ENCODE measurements around the gene FASTKD1. TPM values are rescaled to one million over a fixed set of nuclear protein-coding genes. Genes with fewer than 3 reads are reported as not detected.
"Not testable (repeated sequence)": the region's sequence is repeated elsewhere in the genome, so short reads cannot be mapped to it uniquely, and the experiment has no call there.

Gene FASTKD1
- polyA plus RNA-seq, 2 of the 4 experiments (the other 2 are of a cell fraction) = 28.1 to 52.9 TPM

GRCh38 chr2:169572189-169572588, 1.5 kb downstream of the FASTKD1 start:
- Histone ChIP-seq H3K9me3 (no peaks in the 10 kb centered on the region), H3K27ac (no peak overlapping the region), H3K4me2 (peak overlapping the region; percentile 95), H3K4me3 (peak overlapping the region; percentile 83; the same call in 2 of the 3 replicates), H3K4me1 (peaks cover 9% of the 10 kb centered on the region)
- no peak for FAIRE-seq
- 11% methylated on average over 1 of the region's 1 CpG for WGBS (ENCODE audit: missing lambda C conversion rate)
- no peak for DNase-seq (ENCODE audit: low read depth in 1 of 2, low spot score in 1 of 2)
- no peak for ATAC-seq
- ChIA-PET CTCF (interaction anchor here (1.2 kb wide), 2 partner anchors 13 to 44 kb away, joined by 3 read pairs; no protein-coding TSS in a partner anchor), POLR2A (no interaction called here)
- TF ChIP-seq, protein P1, sequence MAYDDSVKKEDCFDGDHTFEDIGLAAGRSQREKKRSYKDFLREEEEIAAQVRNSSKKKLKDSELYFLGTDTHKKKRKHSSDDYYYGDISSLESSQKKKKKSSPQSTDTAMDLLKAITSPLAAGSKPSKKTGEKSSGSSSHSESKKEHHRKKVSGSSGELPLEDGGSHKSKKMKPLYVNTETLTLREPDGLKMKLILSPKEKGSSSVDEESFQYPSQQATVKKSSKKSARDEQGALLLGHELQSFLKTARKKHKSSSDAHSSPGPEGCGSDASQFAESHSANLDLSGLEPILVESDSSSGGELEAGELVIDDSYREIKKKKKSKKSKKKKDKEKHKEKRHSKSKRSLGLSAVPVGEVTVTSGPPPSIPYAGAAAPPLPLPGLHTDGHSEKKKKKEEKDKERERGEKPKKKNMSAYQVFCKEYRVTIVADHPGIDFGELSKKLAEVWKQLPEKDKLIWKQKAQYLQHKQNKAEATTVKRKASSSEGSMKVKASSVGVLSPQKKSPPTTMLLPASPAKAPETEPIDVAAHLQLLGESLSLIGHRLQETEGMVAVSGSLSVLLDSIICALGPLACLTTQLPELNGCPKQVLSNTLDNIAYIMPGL (CRISPR knock-in tag; IDR thresholded peaks at IDR 0.05; ENCODE audit: borderline replicate concordance) = no peak
- TF ChIP-seq SREBF2 (IDR thresholded peaks at IDR 0.05) = no peak
- TF ChIP-seq POLR2A (IDR thresholded peaks at IDR 0.05; ENCODE audit: low read length) = no peak
- TF ChIP-seq RFX5 (IDR thresholded peaks at IDR 0.05) = no peak
- TF ChIP-seq CBX8 (IDR thresholded peaks at IDR 0.05) = no peak
- TF ChIP-seq EHMT2 (IDR thresholded peaks at IDR 0.05; ENCODE audit: low read depth) = no peak
- no peak for TF ChIP-seq NR3C1 (IDR thresholded peaks at IDR 0.05)
- TF ChIP-seq, protein P2, sequence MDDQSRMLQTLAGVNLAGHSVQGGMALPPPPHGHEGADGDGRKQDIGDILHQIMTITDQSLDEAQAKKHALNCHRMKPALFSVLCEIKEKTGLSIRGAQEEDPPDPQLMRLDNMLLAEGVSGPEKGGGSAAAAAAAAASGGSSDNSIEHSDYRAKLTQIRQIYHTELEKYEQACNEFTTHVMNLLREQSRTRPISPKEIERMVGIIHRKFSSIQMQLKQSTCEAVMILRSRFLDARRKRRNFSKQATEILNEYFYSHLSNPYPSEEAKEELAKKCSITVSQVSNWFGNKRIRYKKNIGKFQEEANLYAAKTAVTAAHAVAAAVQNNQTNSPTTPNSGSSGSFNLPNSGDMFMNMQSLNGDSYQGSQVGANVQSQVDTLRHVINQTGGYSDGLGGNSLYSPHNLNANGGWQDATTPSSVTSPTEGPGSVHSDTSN (IDR thresholded peaks at IDR 0.05) = no peak
- TF ChIP-seq RCOR1 (IDR thresholded peaks at IDR 0.05; ENCODE audit: low read depth, low read length) = no peak

DNA sequence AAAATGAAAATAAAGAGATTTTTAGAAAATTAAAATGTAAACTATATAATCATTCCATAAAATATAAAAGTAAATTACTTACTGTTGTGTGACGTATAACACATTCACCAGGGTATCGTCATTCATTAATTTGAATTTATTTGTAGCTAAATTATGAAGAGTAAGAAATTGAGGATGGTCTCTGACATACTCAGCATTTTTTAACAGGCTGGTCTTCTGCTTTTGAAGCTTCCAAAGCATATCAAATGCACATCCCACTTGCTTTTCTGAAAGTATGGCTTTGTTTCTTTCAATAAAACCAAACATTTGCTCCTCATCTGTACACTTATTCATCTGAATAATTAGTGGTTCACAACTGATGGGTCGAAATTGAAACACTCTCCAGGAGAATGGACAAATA, 2.1 kb downstream of the FASTKD1 start:
- DNase-seq (ENCODE audit: low read depth in 1 of 2, low spot score in 1 of 2) = no peak
- H3K4me3 ChIP-seq = no peak overlapping the region
- no peak for ATAC-seq
- ChIA-PET POLR2A (no interaction called here), CTCF (interaction anchor here (1.2 kb wide), 2 partner anchors 14 to 43 kb away, joined by 3 read pairs; no protein-coding TSS in a partner anchor)
- TF ChIP-seq RNF2 (IDR thresholded peaks at IDR 0.05; ENCODE audit: borderline replicate concordance, low read depth) = no peak
- TF ChIP-seq RAD21 (conservative IDR thresholded peaks at IDR 0.05 in 1 of 2, IDR thresholded peaks at IDR 0.05 in 1 of 2) = no peak
- no peak for TF ChIP-seq TFCP2L1 (CRISPR knock-in tag; IDR thresholded peaks at IDR 0.05)
- TF ChIP-seq KDM5A (IDR thresholded peaks at IDR 0.05) = no peak
- no peak for TF ChIP-seq EP300 (IDR thresholded peaks at IDR 0.05)
- TF ChIP-seq MAZ (IDR thresholded peaks at IDR 0.05; ENCODE audit: borderline replicate concordance, low read depth, low read length) = no peak
- TF ChIP-seq ZNF302 (CRISPR knock-in tag; IDR thresholded peaks at IDR 0.05) = no peak
- TF ChIP-seq, protein P3, sequence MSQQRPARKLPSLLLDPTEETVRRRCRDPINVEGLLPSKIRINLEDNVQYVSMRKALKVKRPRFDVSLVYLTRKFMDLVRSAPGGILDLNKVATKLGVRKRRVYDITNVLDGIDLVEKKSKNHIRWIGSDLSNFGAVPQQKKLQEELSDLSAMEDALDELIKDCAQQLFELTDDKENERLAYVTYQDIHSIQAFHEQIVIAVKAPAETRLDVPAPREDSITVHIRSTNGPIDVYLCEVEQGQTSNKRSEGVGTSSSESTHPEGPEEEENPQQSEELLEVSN (IDR thresholded peaks at IDR 0.05; ENCODE audit: borderline replicate concordance, low read depth) = no peak
- 87% methylated on average over 3 of the region's 3 CpGs for WGBS (ENCODE audit: missing lambda C conversion rate)
- H3K9me3 ChIP-seq = no peaks in the 10 kb centered on the region
- H3K4me2 ChIP-seq = peak overlapping the region; percentile 95
- H3K4me1 ChIP-seq = peaks cover 9% of the 10 kb centered on the region
- no peak overlapping the region for H3K27ac ChIP-seq
- no peak for FAIRE-seq

DNA sequence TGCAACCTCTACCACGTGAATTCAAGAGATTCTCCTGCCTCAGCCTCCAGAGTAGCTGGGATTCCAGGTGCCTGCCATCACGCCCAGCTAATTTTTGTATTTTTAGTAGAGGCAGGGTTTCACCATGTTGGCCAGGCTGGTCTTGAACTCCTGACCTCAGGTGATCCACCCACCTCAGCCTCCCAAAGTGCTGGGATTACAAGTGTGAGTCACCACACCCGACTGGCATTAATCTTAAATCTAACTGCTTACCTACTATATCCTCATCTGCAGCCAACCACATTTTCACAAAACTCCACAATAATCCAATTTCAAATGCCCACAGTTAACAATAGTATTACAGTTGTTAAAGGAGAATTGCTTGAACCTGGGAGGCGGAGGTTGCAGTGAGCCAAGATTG, 2.9 kb downstream of the FASTKD1 start:
- H3K9me3 ChIP-seq; POLR2A ChIA-PET; H3K4me1 ChIP-seq; H3K4me2 ChIP-seq; H3K27ac ChIP-seq; FAIRE-seq; DNase-seq (ENCODE audit: low read depth in 1 of 2, low spot score in 1 of 2); ATAC-seq; H3K4me3 ChIP-seq: not testable (repeated sequence)
- WGBS (ENCODE audit: missing lambda C conversion rate) = 78% methylated on average over 4 of the region's 4 CpGs
- CTCF ChIA-PET = interaction anchor here (1.2 kb wide), 1 partner anchor 42 kb away, joined by 3 read pairs; no protein-coding TSS in a partner anchor

DNA sequence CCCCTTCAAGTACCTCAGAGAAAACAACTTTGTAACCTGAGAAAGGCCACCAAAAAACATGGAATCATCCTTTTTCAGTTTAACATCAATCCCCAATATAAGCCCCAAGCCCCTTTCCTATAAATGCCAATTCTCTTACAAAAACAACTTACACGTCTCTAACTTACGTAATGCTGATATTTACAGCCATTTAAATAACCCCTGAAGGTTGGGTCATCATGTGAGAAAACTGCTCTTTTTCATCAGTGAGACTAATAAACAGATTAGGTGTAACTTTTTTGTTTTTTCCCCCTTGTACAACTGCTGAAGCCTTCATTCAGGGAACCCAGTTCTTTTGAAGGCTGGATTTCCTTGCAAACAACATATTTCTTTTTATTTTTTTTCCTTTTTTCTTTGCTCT, 3.7 kb downstream of the FASTKD1 start:
- no peak for ATAC-seq
- H3K4me2 ChIP-seq = no peak overlapping the region
- POLR2A ChIA-PET = no interaction called here
- TF ChIP-seq CBX2 (IDR thresholded peaks at IDR 0.05; ENCODE audit: borderline replicate concordance, low read depth) (no peak), FOXS1 (CRISPR knock-in tag; IDR thresholded peaks at IDR 0.05) (no peak), HEYL (CRISPR knock-in tag; IDR thresholded peaks at IDR 0.05) (no peak), HOXB13 (CRISPR knock-in tag; IDR thresholded peaks at IDR 0.05; ENCODE audit: low read depth) (no peak), BHLHE40 (IDR thresholded peaks at IDR 0.05; ENCODE audit: low read depth, low read length) (no peak), TFCP2L1 (CRISPR knock-in tag; IDR thresholded peaks at IDR 0.05) (no peak), NR3C1 (IDR thresholded peaks at IDR 0.05) (no peak), POLR2AphosphoS2 (conservative IDR thresholded peaks at IDR 0.05; ENCODE audit: low read length) (no peak), ZSCAN20 (CRISPR knock-in tag; IDR thresholded peaks at IDR 0.05) (no peak)
- TF ChIP-seq, protein P4, sequence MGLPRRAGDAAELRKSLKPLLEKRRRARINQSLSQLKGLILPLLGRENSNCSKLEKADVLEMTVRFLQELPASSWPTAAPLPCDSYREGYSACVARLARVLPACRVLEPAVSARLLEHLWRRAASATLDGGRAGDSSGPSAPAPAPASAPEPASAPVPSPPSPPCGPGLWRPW (IDR thresholded peaks at IDR 0.05) = no peak
- TF ChIP-seq, protein P2 (IDR thresholded peaks at IDR 0.05) = no peak
- TF ChIP-seq, protein P1 (CRISPR knock-in tag; IDR thresholded peaks at IDR 0.05; ENCODE audit: borderline replicate concordance) = no peak

More for the DNA sequence above, 3.7 kb downstream of the FASTKD1 start:
- no peak for DNase-seq (ENCODE audit: low read depth in 1 of 2, low spot score in 1 of 2)
- Histone ChIP-seq H3K9me3 (no peaks in the 10 kb centered on the region), H3K4me3 (no peak overlapping the region), H3K4me1 (peaks cover 9% of the 10 kb centered on the region), H3K27ac (no peak overlapping the region)
- 86% methylated on average over 2 of the region's 2 CpGs for WGBS (ENCODE audit: missing lambda C conversion rate)
- CTCF ChIA-PET = no interaction called here
- FAIRE-seq = no peak

Measured in A549 (cell line).